DMS79 (cell line): ENCODE measurements around the gene DPP6.

Experiments
- DNase-seq: peaks from one replicate; lab custom pipeline; 2025; lab: John Stamatoyannopoulos, UW

Gene DPP6

DNA sequence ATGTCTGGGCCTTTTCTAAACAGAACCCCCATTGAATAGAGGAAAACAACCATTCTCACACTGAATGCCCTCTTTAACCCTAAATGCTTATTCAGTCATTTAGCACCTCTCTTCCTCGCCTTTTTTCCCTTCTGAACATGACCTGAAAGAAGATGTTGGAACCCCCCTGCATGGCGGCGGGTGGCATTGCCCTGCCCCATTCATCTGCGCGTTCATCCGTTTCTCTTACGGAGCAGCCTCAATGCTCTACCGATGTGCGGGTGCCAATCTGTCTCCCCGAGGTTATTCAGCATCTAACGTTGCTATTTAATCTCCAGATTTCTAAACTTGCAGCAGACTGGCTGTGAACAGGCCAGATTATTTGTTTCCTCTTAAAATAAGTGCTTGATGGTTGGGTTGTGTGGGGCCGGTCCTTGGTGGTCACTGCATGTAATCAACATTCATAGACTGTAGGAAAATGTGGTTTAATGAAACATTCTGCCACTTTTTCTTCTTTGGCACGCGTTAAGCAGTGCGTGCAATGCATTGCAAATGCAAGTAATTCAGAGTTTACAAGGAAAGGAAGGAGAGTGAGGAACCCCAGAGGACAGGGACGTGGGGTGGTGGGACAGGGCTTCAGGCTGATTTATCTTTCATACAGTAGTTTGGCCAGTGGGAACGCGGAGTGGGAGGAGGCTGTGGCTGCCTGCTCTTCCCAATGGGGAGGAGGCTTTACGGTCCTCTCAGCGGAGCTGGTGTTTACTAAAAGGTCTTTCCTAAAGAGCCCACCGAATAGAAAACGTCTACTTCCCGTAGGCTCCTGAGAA lies 286.7 kb downstream of the DPP6 start:
- no peak for DNase-seq

DNA sequence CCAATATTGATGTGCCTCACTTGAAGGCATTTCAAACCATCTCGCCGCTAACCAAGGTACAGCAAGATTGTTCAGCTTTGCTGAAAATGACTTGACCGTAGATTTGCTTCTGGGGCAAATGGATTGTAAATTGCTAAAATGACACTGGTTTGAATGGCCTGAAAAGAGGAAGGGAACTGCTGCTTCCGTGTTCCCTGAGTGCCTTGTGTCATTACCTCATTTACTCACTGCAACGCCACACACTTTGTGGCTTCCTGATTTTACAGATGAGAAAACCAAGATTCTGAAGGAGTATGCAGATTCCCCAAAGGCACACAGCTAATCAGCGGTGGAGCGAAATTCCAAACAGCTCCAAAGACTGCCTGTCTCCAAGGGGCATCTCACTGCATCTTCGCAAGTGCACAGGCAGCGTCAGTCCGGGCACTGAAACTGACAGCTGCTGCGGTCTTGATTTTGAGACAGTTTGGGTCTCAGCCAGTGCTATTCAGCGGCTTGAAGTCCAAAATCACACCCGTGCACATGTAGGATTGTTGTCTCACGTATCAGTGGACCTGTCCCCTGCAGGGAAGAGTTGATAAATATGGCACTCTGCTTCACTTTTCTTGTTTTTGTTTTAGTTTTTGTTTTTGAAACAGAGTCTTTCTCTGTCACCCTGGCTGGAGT lies 290.9 kb downstream of the DPP6 start:
- DNase-seq: no peak

DNA sequence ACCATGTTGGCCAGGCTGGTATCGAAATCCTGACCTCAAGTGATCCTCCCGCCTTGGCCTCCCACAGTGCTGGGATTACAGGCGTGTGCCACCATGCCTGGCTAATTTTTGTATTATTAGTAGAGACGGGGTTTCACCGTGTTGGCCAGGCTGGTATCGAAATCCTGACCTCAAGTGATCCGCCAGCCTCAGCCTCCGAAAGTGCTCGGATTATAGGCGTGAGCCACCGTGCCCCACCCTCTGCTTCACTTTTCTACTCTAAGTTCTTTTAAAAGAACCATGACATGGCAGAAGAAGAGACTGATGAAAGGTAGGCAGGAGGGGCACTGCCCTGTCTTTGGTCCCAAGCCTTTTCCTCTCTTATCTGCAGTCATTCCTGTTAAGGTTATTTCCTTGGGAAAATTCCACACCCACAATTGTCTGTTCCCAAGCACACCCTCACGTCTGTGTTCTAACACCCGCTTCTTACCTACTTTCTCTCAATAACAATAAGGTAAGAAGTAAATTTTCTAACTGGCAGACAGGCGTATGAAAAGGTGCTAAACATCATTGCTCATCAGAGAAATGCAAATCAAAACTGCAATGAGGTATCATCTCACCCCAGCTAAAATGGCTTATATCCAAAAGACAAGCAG lies 291.7 kb downstream of the DPP6 start:
- DNase-seq: no peak

DNA sequence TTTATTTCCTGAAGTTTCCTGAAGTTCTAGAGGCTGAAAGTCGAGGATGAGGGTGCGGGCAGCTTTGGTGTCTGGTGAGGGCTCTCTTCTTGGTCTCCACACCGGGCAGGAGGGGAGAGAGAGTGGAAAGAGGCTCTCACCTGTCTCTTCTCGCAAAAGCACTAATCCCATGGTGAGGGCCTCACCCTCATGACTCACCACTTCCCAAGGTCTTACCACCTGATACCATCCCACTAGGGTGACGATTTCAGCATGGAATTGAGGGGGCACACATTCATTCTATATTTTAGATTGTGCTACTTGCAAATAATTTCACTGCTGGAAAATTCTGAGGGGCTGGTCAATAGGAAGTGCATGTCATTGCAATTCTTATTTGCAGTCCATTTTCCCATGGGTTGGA lies 292.9 kb downstream of the DPP6 start:
- no peak for DNase-seq

DNA sequence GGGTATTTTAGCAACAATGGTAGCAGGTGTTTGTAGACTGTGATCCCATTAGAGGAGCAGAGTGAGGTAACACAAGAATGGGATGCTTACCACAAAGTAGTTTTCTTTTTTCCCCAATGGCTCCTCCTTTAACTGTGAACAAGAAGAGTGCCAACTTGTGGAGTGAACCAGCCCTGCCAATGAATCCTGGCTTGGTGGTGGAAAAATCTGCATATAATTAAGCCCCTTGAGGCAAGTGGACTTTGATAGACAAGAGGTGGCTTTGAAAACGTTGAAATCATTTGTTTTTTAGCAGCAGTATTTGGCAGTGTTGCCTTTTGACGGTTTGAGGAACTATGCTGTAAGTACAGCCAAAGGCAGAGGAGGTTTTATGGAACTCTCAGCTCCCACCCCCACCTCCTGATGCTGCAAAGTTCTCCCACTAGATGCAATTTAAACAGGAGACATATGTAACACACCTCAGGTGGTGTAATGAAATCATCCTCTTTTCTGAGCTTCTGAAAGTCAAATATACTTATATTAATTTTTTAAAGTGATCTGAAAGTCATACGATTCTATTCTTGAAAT lies 295.6 kb downstream of the DPP6 start:
- DNase-seq: no peak

DNA sequence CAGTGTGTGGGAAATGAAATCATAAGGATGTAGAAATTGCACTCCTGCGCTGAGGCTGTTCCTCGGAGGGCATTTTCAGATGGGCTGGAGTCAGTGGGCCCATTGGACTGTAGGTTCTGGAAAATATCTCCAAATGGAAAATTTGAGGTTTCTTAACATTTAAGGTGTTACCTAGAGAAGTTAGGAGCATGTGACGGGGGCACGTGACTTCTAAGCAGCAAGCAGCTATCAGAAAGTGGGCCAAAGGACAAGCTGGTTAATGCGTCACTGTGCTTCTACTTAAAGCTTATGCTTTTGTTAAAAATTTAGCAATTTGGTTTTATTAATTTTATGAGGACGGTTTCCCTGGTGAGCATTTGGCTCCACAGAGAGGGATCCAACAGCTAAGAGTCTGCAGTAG lies 298.7 kb downstream of the DPP6 start:
- DNase-seq: no peak

DNA sequence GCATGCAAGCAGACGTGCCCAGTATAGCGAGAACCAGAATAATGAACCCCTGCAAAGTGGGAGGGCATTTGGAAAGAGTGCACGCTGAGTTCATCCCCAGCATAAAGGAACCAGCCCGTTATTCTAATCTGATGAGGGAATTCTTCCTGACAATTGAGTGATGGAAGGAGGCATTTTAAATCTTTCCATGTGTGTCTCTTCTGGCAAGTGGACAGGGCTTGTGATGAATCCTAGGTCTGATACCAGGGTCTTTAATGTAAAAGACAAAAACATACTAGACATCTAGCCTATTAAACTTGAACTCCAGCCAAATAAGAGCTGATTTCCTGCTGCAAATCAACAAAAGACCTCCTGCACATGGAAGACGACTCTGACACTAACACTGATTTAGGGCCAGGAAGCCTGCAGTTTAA lies 301.2 kb downstream of the DPP6 start:
- DNase-seq: no peak

DNA sequence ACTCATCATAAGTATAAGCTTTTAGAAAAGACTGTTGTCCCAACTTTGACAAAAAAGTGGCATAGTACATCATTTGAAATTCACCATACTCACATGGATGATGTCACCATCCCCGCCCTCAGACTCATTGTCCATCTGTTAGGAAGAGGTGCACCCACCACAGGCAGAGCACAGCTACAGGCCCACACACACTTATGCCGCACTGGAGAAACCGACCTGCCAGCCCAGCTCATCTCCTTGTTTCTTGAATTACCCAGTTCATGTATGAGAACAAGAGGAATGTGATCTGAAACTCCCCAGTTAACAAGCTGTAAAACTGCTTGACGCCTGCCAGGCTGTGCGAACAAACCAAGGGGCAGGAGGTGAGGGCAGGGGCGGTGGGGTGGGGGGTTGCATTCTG lies 312.0 kb downstream of the DPP6 start:
- DNase-seq: no peak

DNA sequence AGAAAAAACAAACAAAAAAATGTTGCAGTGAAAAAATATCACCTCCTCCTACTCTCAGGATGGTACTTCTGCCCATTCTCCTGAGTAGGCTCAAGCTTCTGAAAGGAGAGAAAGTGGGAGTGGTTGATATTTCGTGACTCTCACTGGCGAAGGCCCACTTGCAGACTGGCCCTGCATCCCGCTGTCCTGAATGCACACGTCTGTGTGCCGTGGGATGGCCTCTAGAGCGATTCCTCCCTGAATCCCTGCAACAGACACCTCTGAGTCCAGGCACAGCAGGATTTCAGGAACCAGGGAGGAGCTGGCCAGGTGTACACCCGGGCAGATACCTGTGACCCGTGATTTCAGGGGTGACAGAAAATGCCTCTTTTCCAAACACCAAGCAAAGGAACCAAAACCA lies 319.2 kb downstream of the DPP6 start:
- no peak for DNase-seq

DNA sequence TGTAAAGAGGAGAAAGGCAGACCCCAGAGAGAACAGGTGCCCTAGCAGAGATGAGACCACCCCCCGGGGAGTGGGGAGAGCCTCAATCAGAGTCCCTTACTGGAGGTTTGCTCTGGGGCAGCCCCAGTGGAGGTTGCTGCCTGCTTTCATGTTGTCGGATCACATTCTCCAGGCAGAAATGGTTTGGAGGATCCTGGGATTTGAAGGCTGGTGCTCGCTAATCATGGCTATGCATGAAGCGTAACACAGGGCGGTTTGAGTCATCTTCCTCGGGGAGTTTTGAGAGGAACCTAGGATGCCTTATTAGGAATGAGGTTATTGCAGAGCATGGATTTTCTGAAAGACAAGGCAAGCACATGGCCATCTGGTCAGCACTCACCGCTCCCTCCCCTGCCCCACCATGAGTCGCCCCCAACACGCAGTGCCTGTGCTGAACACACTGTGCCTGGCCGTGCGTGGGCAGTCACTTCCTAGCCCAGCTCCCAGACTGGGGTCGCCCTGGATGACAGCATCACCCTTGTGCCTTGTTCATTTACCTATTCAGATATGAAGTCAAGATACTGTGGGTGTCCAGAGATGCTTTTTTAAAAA lies 319.9 kb downstream of the DPP6 start:
- DNase-seq: no peak

DNA sequence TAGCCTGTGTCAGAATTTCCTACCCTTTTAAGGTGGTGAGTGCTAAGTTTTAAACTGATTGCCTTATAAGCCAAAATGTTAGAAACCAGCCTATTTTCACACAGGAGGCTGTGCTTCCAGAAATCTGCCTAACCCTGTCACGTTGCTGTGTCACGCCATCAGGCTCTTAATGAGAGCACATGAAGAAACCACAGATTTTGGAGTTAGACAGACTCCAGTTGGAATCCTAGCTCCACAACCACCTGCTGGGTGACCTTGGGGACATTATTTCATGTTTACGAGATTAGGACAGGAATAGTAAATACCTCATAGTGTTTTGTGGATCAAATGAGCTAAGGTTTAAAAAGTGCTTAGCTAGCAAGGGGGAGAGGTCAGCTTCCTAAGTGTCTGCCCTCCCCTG lies 321.8 kb downstream of the DPP6 start:
- DNase-seq: no peak

DNA sequence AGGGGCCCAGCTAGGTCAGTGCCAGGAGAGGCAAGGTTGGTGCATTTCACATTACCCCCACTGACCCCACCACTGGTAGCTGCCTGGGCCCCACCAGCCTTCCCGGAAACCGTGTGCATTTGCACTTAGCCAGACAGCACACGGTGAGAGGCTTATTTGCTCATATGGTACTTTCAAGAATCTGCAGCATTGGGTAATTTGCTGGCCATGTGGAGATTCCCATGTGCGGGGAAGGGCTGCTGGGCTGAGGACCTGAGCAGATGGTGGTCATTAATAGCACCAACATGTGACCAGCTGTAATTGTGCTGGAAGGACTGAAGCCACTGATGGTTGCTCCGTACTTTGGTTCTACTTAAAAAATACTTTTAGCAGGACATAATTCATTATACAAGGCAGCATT lies 323.8 kb downstream of the DPP6 start:
- DNase-seq: no peak

DNA sequence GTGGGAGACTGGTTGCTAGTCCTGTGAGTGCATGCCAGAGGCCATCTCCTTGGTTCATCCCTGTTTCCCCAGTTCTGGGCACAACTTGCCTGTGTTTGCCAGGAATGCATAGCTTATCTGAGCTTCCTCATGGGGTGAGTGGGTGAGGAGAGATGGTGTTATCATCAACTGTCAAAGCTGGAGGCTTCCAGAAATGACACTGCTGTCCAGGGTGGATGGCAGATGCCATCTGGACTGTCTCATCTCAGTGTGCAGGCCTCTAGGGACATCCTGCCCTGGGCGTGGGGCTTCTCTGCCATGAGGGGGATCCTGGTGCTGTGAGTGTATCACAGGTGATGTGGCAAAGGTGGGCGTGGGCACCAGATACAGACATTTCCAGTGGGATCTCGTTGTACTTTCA lies 328.6 kb downstream of the DPP6 start:
- no peak for DNase-seq

DNA sequence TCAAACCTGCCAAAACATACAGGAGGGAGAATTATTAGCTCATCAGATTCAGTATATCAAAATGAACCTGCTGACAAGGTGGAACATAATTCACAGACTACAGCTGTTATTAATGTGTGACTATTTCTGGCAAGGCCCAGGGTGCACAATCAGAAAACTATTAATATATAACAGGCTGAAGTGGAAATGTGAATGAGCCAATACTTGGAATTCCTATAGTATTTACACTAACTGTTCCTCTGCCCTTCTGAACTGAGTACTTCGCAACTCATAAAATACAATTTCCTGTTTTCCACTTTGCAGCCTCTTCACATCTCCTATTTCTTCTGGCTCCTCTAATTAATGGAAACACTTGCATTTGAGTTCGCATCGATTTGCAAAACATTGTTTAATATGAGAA lies 330.8 kb downstream of the DPP6 start:
- DNase-seq: no peak

DNA sequence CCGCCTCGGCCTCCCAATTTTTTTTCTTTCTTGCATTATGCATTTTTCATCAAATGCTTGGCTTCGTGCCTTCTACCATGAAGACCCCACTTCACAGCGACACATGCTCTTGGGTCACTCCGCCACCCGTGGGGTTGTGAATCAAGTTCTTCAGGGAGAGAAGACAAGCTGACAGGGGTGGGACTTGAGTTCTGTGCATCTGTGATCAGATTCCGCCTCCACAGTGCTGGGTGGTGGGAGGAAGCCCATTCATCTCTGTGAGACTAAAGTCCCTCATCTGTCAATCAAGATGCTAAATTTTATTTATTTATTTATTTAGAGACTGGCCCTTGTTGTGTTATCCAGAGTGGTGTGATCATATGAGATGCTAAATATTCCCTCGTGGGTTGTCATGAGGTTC lies 333.0 kb downstream of the DPP6 start:
- no peak for DNase-seq

DNA sequence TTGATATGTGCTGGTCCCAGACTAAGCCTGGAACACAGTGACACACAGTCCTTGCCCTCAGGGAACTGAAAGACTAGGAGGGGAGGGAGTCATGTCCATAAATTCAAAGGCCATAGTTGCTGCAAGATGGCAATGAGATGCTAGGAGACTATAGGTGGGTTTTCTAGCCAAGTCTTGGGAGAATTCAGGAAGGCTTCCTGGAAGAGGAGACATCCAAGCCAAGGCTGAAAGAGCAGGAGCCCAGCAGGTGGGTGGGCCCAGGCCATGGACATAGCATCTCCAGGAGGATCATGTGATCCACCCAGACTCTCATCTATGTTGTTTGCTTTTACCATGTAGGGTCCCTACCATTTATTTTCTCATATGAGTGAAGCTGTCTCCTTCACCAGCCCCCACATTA lies 335.1 kb downstream of the DPP6 start:
- DNase-seq: no peak

DNA sequence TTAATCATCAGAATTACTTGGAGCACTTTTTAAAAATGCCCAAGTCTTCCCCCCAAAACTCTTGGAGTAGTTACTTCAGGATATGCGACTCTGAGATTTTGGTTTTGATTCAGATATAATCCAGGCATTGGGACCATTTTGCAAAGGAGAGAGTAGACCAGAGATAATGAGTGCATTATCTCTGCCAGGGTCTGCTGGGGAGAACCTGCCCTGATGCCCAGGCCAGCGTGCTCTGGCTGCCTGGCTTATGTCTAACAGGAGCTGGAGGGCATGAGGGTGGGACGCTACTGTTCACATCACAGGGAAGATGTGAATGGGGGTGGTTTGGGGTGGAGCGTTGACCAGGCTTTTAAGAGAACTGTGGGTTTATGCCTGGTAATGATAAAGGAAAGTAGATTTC lies 336.2 kb downstream of the DPP6 start:
- no peak for DNase-seq

DNA sequence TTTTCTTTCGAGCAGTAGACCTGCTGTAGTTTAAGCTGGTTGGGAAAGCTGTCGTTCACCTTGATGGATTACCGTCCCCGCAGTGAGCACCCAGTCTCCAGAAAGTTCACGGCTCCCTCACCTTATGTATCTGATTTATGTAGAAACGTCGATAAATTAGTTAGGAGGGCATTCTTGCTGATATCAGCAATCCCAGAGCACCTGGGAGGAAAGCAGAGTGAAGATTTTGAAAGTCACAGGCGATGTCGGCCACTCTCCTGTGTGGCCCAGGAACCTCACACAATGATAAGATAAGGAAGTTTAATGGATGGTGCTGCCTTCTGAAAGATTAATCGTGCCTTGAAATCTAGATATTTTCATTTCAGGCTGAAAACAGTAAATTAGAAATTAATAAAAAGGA lies 336.8 kb downstream of the DPP6 start:
- DNase-seq: no peak

DNA sequence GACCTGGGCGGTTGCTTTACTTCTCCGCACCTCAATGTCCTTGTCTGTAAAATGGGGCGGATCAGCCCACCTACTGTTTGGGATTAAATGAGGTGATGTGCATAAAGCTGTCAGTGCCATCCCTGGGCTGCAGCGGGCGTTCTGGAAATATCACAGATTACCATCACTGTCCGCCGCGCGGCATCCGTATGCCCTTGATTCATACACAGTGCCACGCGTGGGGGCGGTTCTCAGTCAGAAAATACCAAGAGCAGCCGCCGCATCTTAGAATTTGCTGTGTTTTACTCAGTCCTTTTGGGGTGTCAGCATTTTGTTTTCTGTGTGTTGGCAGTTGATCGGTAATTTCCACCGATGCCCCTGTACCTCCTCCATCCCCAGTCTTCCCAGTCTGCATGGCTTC lies 338.8 kb downstream of the DPP6 start:
- DNase-seq: no peak

DNA sequence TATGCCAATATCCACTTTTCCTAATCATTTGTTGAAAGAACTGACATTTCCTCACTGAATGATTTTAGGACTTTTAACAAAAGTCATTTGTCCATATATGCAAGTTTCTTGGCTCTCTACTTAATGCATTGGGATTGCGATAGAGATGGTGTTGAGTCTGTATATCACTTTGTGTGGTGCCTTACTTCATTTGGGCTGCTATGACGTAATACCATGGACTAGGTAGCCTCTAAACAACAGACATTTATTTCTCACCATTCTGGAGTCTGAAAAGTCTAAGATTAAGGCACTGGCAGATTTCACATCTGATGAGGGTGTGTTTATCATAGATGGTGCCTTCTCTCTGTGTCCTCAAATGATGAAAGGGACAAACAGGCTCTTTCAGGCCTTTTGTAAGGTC lies 342.6 kb downstream of the DPP6 start:
- DNase-seq: no peak

DNA sequence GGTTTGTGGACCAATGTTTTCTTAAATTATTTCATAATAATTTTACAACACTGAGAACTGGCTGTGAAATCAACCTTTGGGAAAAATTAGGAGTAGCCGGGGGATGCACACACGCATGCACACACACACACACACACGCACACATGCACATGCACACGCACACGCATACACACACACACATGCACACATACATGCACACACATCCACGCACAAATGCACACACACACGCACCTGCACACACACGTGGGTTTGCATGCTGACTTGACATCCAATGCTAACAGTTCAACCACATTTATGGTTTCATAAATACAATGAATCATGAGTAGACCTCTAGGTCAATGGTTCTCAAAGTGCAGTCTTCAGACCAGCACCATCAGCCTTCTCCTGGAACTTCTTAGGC lies 354.1 kb downstream of the DPP6 start:
- DNase-seq: no peak

DNA sequence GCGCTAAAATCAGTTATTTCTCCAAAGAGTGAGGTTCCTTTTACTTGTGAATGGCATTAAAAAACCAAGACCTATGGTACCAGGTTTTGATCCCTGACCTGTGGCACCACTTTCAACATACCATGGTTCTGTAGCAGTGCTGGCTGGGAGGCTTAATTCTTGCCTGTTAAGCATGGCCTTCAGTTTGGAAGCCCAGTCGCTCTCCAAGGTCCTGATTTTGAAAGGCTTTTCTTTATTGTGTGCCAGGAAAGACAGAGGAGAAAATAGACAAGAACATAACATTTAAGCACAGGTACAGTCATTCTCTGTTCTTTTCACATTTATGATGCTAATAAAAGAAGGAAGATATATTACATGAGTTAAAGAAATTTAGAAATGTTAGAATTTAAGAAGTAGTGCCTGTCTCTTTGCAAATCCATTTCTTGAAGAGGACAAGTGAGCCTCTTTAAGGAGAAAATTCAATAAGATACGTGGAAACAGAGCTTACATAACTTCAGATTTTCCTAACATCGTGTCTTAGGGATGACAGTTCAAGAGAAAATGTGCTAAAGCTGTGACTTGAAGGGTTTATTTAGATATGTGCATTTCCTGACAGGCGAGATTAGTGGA lies 357.6 kb downstream of the DPP6 start:
- no peak for DNase-seq
